Upper lobe of left lung (tissue), 6 donors: ENCODE data around the gene SH3GL2. TPM values are rescaled to one million over a fixed set of nuclear protein-coding genes. Genes with fewer than 3 reads are reported as not detected.

Experiments
- ATAC-seq, 2 donors: fragments of 200-7000 bp; cut with Tn5 transposase; one replicate each; pipeline ENCODE4 v1.9.1; 2022; ENCODE audit warnings: mild to moderate bottlenecking in 2 of 2, moderate library complexity in 2 of 2; ENCODE audit not compliant: low FRiP score in 2 of 2
- DNase-seq, 2 donors: peaks; one replicate each; pipeline ENCODE4 v3.0.0-alpha.2; 2019 to 2020
- H3K27ac ChIP-seq, 4 donors: fragments of 200-600 bp; sonication (generic); one replicate each; pipeline ENCODE4 v1.5.1; 2016 to 2019
- H3K27me3 ChIP-seq, 4 donors: fragments of 200-600 bp; sonication (generic); one replicate each; pipeline ENCODE4 v1.5.1; 2017 to 2019
- H3K36me3 ChIP-seq, 4 donors: fragments of 200-600 bp; sonication (generic); one replicate each; pipeline ENCODE4 v1.5.1; 2016 to 2019
- H3K4me1 ChIP-seq, 4 donors: fragments of 200-600 bp; sonication (generic); one replicate each; pipeline ENCODE4 v1.5.1; 2018 to 2019
- H3K4me3 ChIP-seq, 4 donors: fragments of 200-600 bp; sonication (generic); one replicate each; pipeline ENCODE4 v1.5.1; 2017 to 2019; ENCODE audit warnings: mild to moderate bottlenecking in 2 of 4, moderate library complexity in 1 of 4
- H3K9me3 ChIP-seq, 4 donors: fragments of 200-600 bp; sonication (generic); one replicate each; pipeline ENCODE4 v1.5.1; 2018 to 2019
- CTCF ChIP-seq, 6 experiments: fragments of 450-650 bp in 4 of 6; fragments of 200-600 bp in 2 of 6; sonication (generic) in 2 of 6; IDR thresholded peaks; one replicate each; pipeline ENCODE4 v1.5.1; 2016 to 2019; ENCODE audit warnings: antibody characterized with exemption in 6 of 6
- EP300 ChIP-seq, 4 donors: sonication (generic); formaldehyde crosslinking; IDR thresholded peaks; one replicate each; pipeline ENCODE4 v1.5.1; 2017; ENCODE audit warnings: antibody characterized with exemption in 4 of 4, control low read depth in 2 of 4
- POLR2A ChIP-seq, 4 donors: fragments of 450-650 bp; IDR thresholded peaks; one replicate each; pipeline ENCODE4 v1.5.1; 2016 to 2017; ENCODE audit warnings: antibody characterized with exemption in 4 of 4, mild to moderate bottlenecking in 2 of 4
- POLR2AphosphoS5 ChIP-seq, 2 donors: sonication (generic); formaldehyde crosslinking; IDR thresholded peaks; one replicate each; pipeline ENCODE4 v1.5.1; 2017; ENCODE audit warnings: antibody characterized with exemption in 2 of 2
- WGBS, 2 donors: methylation state at CpG; one replicate each; pipeline ENCODE4 v1.1.5; 2017 to 2018; 5-methylcytosine and 5-hydroxymethylcytosine counted together
- total RNA-seq, 6 donors: library from RNA; depleted of rRNA in 4 of 6; stranded (reverse); fragments of >200 nt in 4 of 6; gene quantifications; one replicate each; pipeline versions ENCODE4 v1.1.0 to v1.2.1, GENCODE V29; 2016 to 2021
- donor health status: DM: no; HTN: no; CAD: no; lungs with moderate emphysema.
- donor health status: DM: no; HTN: yes; CAD: no; lungs with severe emphysema.

SH3GL2 gene
- total RNA-seq, 6 donors from 2014 or later = 0.67 to 4.1 (median 1.3) TPM

GRCh38 chr9:17653947-17654465 lies 75.1 kb downstream of the SH3GL2 start:
- H3K4me1 ChIP-seq = no peaks in the 10 kb centered on the region
- ATAC-seq (no peak), DNase-seq (no peak)
- 76% methylated on average over 4 of the region's 4 CpGs for WGBS, 2 donors
- TF ChIP-seq POLR2AphosphoS5 (IDR thresholded peaks at IDR 0.05) = no peak
- no peak for TF ChIP-seq CTCF (IDR thresholded peaks at IDR 0.05)
- TF ChIP-seq EP300 (IDR thresholded peaks at IDR 0.05) = no peak
- TF ChIP-seq POLR2A (IDR thresholded peaks at IDR 0.05) = no peak
- no peaks in the 10 kb centered on the region for H3K27me3 ChIP-seq
- no peaks in the 10 kb centered on the region for H3K36me3 ChIP-seq
- H3K9me3 ChIP-seq = no peaks in the 10 kb centered on the region
- H3K27ac ChIP-seq = no peak overlapping the region
- no peak overlapping the region for H3K4me3 ChIP-seq

DNA sequence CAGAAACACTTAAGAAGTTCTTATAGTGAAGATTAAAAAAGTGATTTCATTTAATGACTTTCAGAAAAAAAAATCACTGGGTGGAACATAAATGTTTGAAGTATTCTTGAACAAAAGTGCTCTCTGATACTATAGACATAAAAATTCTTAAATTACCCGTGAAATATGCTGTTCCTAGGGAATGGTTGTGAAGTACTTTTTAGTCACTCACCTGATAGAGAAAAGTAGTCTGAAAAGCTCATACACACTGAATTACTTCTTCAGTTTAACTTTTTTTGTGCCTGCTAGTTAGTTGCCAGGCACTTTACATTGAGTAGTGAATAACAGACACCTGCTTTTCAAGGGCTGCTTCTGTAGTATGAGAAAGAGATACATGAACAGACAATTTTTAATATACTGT lies 78.0 kb downstream of the SH3GL2 start:
- Histone ChIP-seq H3K36me3 (no peaks in the 10 kb centered on the region), H3K4me3 (no peak overlapping the region), H3K27me3 (no peaks in the 10 kb centered on the region), H3K27ac (no peak overlapping the region), H3K4me1 (no peaks in the 10 kb centered on the region), H3K9me3 (no peaks in the 10 kb centered on the region)
- no peak for DNase-seq
- 55 to 63% methylated on average over 1 of the region's 1 CpG for WGBS, 2 donors
- TF ChIP-seq EP300 (IDR thresholded peaks at IDR 0.05) (no peak), POLR2A (IDR thresholded peaks at IDR 0.05) (no peak), CTCF (IDR thresholded peaks at IDR 0.05) (no peak), POLR2AphosphoS5 (IDR thresholded peaks at IDR 0.05) (no peak)
- no peak for ATAC-seq

GRCh38 chr9:17658237-17658636 lies 79.4 kb downstream of the SH3GL2 start:
- Histone ChIP-seq H3K27me3 (no peaks in the 10 kb centered on the region), H3K36me3 (no peaks in the 10 kb centered on the region), H3K27ac (no peak overlapping the region), H3K9me3 (no peaks in the 10 kb centered on the region), H3K4me3 (no peak overlapping the region), H3K4me1 (no peaks in the 10 kb centered on the region)
- 55 to 75% methylated on average over 2 of the region's 2 CpGs for WGBS, 2 donors
- DNase-seq (no peak), ATAC-seq (no peak)
- TF ChIP-seq EP300 (IDR thresholded peaks at IDR 0.05) = no peak
- no peak for TF ChIP-seq CTCF (IDR thresholded peaks at IDR 0.05)
- no peak for TF ChIP-seq POLR2AphosphoS5 (IDR thresholded peaks at IDR 0.05)
- TF ChIP-seq POLR2A (IDR thresholded peaks at IDR 0.05) = no peak

- TF ChIP-seq CTCF (IDR thresholded peaks at IDR 0.05) (no peak), POLR2AphosphoS5 (IDR thresholded peaks at IDR 0.05) (no peak), POLR2A (IDR thresholded peaks at IDR 0.05) (no peak), EP300 (IDR thresholded peaks at IDR 0.05) (no peak)
- 82 to 90% methylated on average over 3 of the region's 3 CpGs for WGBS, 2 donors
Measured at GRCh38 chr9:17660158-17660557, 81.3 kb downstream of the SH3GL2 start.

DNA sequence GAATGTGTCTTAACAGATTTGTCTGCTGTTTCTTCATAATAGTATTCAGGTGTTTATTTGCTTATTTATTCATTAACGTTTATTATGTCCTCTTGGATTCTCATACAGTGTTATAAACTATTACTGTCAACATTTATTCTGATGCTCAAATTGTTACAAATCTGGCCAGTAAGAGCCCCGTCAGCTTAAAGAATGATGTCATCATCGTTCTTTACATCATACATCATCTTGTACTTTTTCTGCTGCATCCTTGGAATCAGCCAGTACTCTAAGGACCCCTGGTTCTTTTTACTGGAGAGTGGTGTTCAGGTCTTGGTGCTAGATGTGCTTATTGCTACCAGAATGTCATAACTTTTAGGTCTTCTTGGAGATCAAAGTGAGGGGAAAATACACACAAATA lies 86.6 kb downstream of the SH3GL2 start:
- WGBS, 2 donors = 84 to 86% methylated on average over 3 of the region's 3 CpGs
- Histone ChIP-seq H3K27me3 (no peaks in the 10 kb centered on the region), H3K4me3 (no peak overlapping the region), H3K27ac (no peak overlapping the region), H3K4me1 (no peaks in the 10 kb centered on the region), H3K9me3 (no peaks in the 10 kb centered on the region), H3K36me3 (no peaks in the 10 kb centered on the region)
- no peak for DNase-seq
- ATAC-seq = no peak
- TF ChIP-seq POLR2A (IDR thresholded peaks at IDR 0.05) = no peak
- TF ChIP-seq EP300 (IDR thresholded peaks at IDR 0.05) = no peak
- no peak for TF ChIP-seq CTCF (IDR thresholded peaks at IDR 0.05)
- no peak for TF ChIP-seq POLR2AphosphoS5 (IDR thresholded peaks at IDR 0.05)

More at GRCh38 chr9:17660158-17660557, 81.3 kb downstream of the SH3GL2 start:
- ATAC-seq = no peak
- Histone ChIP-seq H3K27ac (no peak overlapping the region), H3K4me3 (no peak overlapping the region), H3K4me1 (no peaks in the 10 kb centered on the region), H3K27me3 (no peaks in the 10 kb centered on the region), H3K36me3 (no peaks in the 10 kb centered on the region), H3K9me3 (no peaks in the 10 kb centered on the region)
- no peak for DNase-seq
